BE2C (cell line): ENCODE measurements around the gene DHFR2.

Experiments
- DNase-seq: peaks from one replicate; pipeline ENCODE4 v3.0.0-alpha.2; 2020
- H3K27me3 ChIP-seq: fragments of 250-450 bp; sonication (Bioruptor Pico); 2 replicates; pipeline ENCODE4 v1.5.1; 2020; ENCODE audit warnings: mild to moderate bottlenecking
- H3K36me3 ChIP-seq: fragments of 250-450 bp; sonication (Bioruptor Pico); 2 replicates; pipeline ENCODE4 v1.5.1; 2020; ENCODE audit warnings: mild to moderate bottlenecking
- H3K4me1 ChIP-seq: fragments of 250-450 bp; sonication (Bioruptor Pico); 2 replicates; pipeline ENCODE4 v1.5.1; 2020
- H3K4me3 ChIP-seq: 2 replicates; pipeline ENCODE4 v1.5.1; 2011; ENCODE audit warnings: low read depth, low read length
- H3K9me3 ChIP-seq: fragments of 250-450 bp; sonication (Bioruptor Pico); 2 replicates; pipeline ENCODE4 v1.5.1; 2020
- CTCF ChIP-seq: IDR thresholded peaks from 2 replicates; pipeline ENCODE4 v1.5.1; 2012; ENCODE audit warnings: mild to moderate bottlenecking, low read depth, low read length

Gene DHFR2

GRCh38 chr3:94098452-94098851, 35.7 kb upstream of the DHFR2 start:
- no peak for DNase-seq
- H3K4me1 ChIP-seq: no peaks in the 10 kb centered on the region
- peaks cover 16% of the 10 kb centered on the region for H3K36me3 ChIP-seq

GRCh38 chr3:94095111-94095510, 32.4 kb upstream of the DHFR2 start:
- no peaks in the 10 kb centered on the region for H3K9me3 ChIP-seq
- H3K36me3 ChIP-seq: peaks cover 16% of the 10 kb centered on the region
- no peak for DNase-seq
- H3K4me1 ChIP-seq: no peaks in the 10 kb centered on the region
- no peaks in the 10 kb centered on the region for H3K27me3 ChIP-seq
- no peak for TF ChIP-seq CTCF
- no peak overlapping the region for H3K4me3 ChIP-seq

More at GRCh38 chr3:94098452-94098851, 35.7 kb upstream of the DHFR2 start:
- Histone ChIP-seq H3K4me3 (no peak overlapping the region), H3K27me3 (no peaks in the 10 kb centered on the region), H3K9me3 (no peaks in the 10 kb centered on the region)
- 0 out of 2 replicates have a peak, but pooled peaks have one; percentile 9 for TF ChIP-seq CTCF

GRCh38 chr3:94093151-94093550, 30.4 kb upstream of the DHFR2 start:
- no peak for TF ChIP-seq CTCF
- no peaks in the 10 kb centered on the region for H3K9me3 ChIP-seq
- H3K4me1 ChIP-seq: no peaks in the 10 kb centered on the region
- H3K36me3 ChIP-seq: peaks cover 12% of the 10 kb centered on the region
- no peak overlapping the region for H3K4me3 ChIP-seq
- DNase-seq: no peak
- no peaks in the 10 kb centered on the region for H3K27me3 ChIP-seq

GRCh38 chr3:94092086-94092485, 29.4 kb upstream of the DHFR2 start:
- H3K36me3 ChIP-seq: peaks cover 12% of the 10 kb centered on the region
- H3K27me3 ChIP-seq: no peaks in the 10 kb centered on the region
- H3K4me3 ChIP-seq: no peak overlapping the region
- no peak for TF ChIP-seq CTCF
- no peaks in the 10 kb centered on the region for H3K9me3 ChIP-seq
- DNase-seq: no peak
- no peaks in the 10 kb centered on the region for H3K4me1 ChIP-seq

- H3K36me3 ChIP-seq: no peaks in the 10 kb centered on the region; the same call in none of the 2 replicates
- H3K4me3 ChIP-seq: no peak overlapping the region
- no peak for DNase-seq
- no peaks in the 10 kb centered on the region for H3K9me3 ChIP-seq
- no peaks in the 10 kb centered on the region for H3K27me3 ChIP-seq
- no peak for TF ChIP-seq CTCF
- H3K4me1 ChIP-seq: no peaks in the 10 kb centered on the region
These were observed 26.4 kb upstream of the DHFR2 start for GRCh38 chr3:94089126-94089525.

GRCh38 chr3:94083261-94083660, 20.5 kb upstream of the DHFR2 start:
- Histone ChIP-seq H3K27me3 (no peaks in the 10 kb centered on the region), H3K4me3 (no peak overlapping the region), H3K36me3 (no peaks in the 10 kb centered on the region; the same call in none of the 2 replicates), H3K9me3 (no peaks in the 10 kb centered on the region), H3K4me1 (peaks cover 3% of the 10 kb centered on the region; the same call in 1 of the 2 replicates)
- TF ChIP-seq CTCF: no peak
- no peak for DNase-seq
